HepG2 (cell line): ENCODE data around the gene TGM1. TPM values are rescaled to one million over a fixed set of nuclear protein-coding genes. Genes with fewer than 3 reads are reported as not detected.
A peak's percentile ranks its signal among the peaks of the same experiment; 100 is the strongest.

Experiments used
- ATAC-seq: fragments of 200-7000 bp; cut with Tn5 transposase; 3 replicates; pipeline ENCODE4 v1.9.1; 2020; ENCODE audit warnings: mild to moderate bottlenecking, moderate library complexity
- BruUV-seq: library from RNA; stranded (reverse); fragments of 400-500 nt; replicated peaks from 2 replicates; lab custom pipeline; 2021; lab: Mats Ljungman, UMichigan
- CTCF ChIA-PET: fragments of 300-600 bp; formaldehyde crosslinking; extraction: SDS; loops from one replicate; lab custom pipeline; 2021; ENCODE audit warnings: low total read pairs, inconsistent platforms, low intra/inter-chr PET ratio; lab: Yijun Ruan, JAX
- POLR2A ChIA-PET: fragments of 350-600 bp; sonication (Branson Sonifier 250); formaldehyde crosslinking; loops from one replicate; lab custom pipeline; 2020; ENCODE audit warnings: antibody characterized with exemption, inconsistent platforms; lab: Yijun Ruan, JAX
- DNase-seq: peaks from one replicate; pipeline ENCODE4 v3.0.0-alpha.2; 2015; ENCODE audit warnings: low spot score
- FAIRE-seq: peaks from 3 replicates; lab custom pipeline; 2011; peaks lifted over from hg19 to GRCh38; lab: Jason Lieb, UNC
- H2AFZ ChIP-seq: one replicate; pipeline ENCODE4 v1.6.1; 2011; ENCODE audit warnings: low read length, inconsistent platforms
- H3K27ac ChIP-seq: fragments of 300-600 bp; 3 replicates; pipeline ENCODE4 v1.8.0; 2011; ENCODE audit warnings: mixed run types, mild to moderate bottlenecking, mixed read lengths, low read length, inconsistent platforms; ENCODE audit not compliant: insufficient read depth; ENCODE audit errors: extremely low read length
- H3K27me3 ChIP-seq, 2 experiments: fragments of 200-600 bp in 1 of 2; 2 replicates in 1 of 2; 3 replicates in 1 of 2; pipeline versions ENCODE4 v1.6.0 to v1.8.0; 2011; ENCODE audit warnings: low read length in 2 of 2, mild to moderate bottlenecking in 2 of 2, moderate library complexity in 2 of 2, inconsistent platforms in 1 of 2; ENCODE audit not compliant: insufficient read depth in 2 of 2, control insufficient read depth in 1 of 2
- H3K36me3 ChIP-seq, 2 experiments: fragments of 200-600 bp in 1 of 2; replicated peaks in 1 of 2; 2 replicates in 1 of 2; 3 replicates in 1 of 2; pipeline versions ENCODE4 v1.5.1 to v1.8.0; 2011; ENCODE audit warnings: low read length in 2 of 2, inconsistent platforms in 1 of 2; ENCODE audit not compliant: insufficient read depth in 2 of 2, control insufficient read depth in 1 of 2
- H3K4me1 ChIP-seq: 2 replicates; pipeline ENCODE4 v1.5.1; 2012; ENCODE audit warnings: low read length, inconsistent platforms; ENCODE audit not compliant: insufficient read depth
- H3K4me2 ChIP-seq: 2 replicates; pipeline ENCODE4 v1.6.0; 2011; ENCODE audit warnings: low read depth, low read length, inconsistent platforms
- H3K4me3 ChIP-seq, 3 experiments: fragments of 200-600 bp in 1 of 3; sonication (generic), shearing (Covaris generic) in 1 of 3; replicated peaks in 1 of 3; 2 replicates each; pipeline ENCODE4 v1.5.1; 2011 to 2016; ENCODE audit warnings: low read length in 3 of 3, inconsistent platforms in 2 of 3, low read depth in 2 of 3, mild to moderate bottlenecking in 2 of 3, control low read depth in 1 of 3, mixed read lengths in 1 of 3; ENCODE audit not compliant: insufficient read depth in 1 of 3
- H3K79me2 ChIP-seq: one replicate; pipeline ENCODE4 v1.6.1; 2011; ENCODE audit warnings: low read length, inconsistent platforms; ENCODE audit not compliant: insufficient read depth
- H3K9ac ChIP-seq: 2 replicates; pipeline ENCODE4 v1.6.0; 2011; ENCODE audit warnings: mild to moderate bottlenecking, low read depth, low read length, inconsistent platforms; ENCODE audit not compliant: insufficient read depth
- H3K9me3 ChIP-seq: 2 replicates; pipeline ENCODE4 v1.5.1; 2012; ENCODE audit warnings: mild to moderate bottlenecking, low read length
- H4K20me1 ChIP-seq: 2 replicates; pipeline ENCODE4 v1.6.0; 2011; ENCODE audit warnings: inconsistent platforms, mild to moderate bottlenecking, low read length, moderate library complexity; ENCODE audit not compliant: insufficient read depth
- CBFB ChIP-seq: sonication (generic); formaldehyde crosslinking; IDR thresholded peaks from 2 replicates; pipeline ENCODE4 v1.4.0; 2020; ENCODE audit warnings: missing genetic modification reagents
- NFYB ChIP-seq: sonication (generic); formaldehyde crosslinking; IDR thresholded peaks from 2 replicates; pipeline ENCODE4 v1.4.0; 2020; ENCODE audit warnings: missing genetic modification reagents
- NR2F2 ChIP-seq: IDR thresholded peaks from 2 replicates; pipeline ENCODE4 v1.6.1; 2012; ENCODE audit warnings: low read depth, inconsistent platforms, borderline replicate concordance
- SALL1 ChIP-seq: sonication (generic); formaldehyde crosslinking; IDR thresholded peaks from 2 replicates; pipeline ENCODE4 v1.8.0; 2022; ENCODE audit warnings: mild to moderate bottlenecking, missing genetic modification reagents
- SIX4 ChIP-seq: sonication (generic); formaldehyde crosslinking; IDR thresholded peaks from 2 replicates; pipeline ENCODE4 v1.4.0; 2020; ENCODE audit warnings: missing genetic modification reagents
- SRSF1 ChIP-seq: fragments of 200-400 bp; formaldehyde crosslinking; optimal IDR thresholded peaks from 2 replicates; pipeline ENCODE3; 2017; ENCODE audit warnings: mild to moderate bottlenecking, low read depth, low read length, moderate library complexity
- TOE1 ChIP-seq: sonication (generic); formaldehyde crosslinking; IDR thresholded peaks from 2 replicates; pipeline ENCODE4 v1.4.0; 2020; ENCODE audit warnings: mild to moderate bottlenecking, missing genetic modification reagents
- ZNF616 ChIP-seq: sonication (generic); formaldehyde crosslinking; IDR thresholded peaks from 2 replicates; pipeline ENCODE4 v1.5.0; 2020; ENCODE audit warnings: low read depth, mild to moderate bottlenecking, missing genetic modification reagents
- ZNF644 ChIP-seq: IDR thresholded peaks from 2 replicates; pipeline ENCODE4 v1.6.1; 2016; ENCODE audit warnings: low read depth
- ZSCAN31 ChIP-seq: sonication (generic); formaldehyde crosslinking; IDR thresholded peaks from 2 replicates; pipeline ENCODE4 v1.5.0; 2020; ENCODE audit warnings: low read depth, mild to moderate bottlenecking, missing genetic modification reagents
- WGBS: methylation state at CpG from one replicate; pipeline ENCODE4 v1.1.6; 2017; ENCODE audit warnings: low lambda C conversion rate; 5-methylcytosine and 5-hydroxymethylcytosine counted together
- in situ Hi-C: cut with HindIII; loops from 2 replicates; pipeline ENCODE4 v1.10.0; 2017; ENCODE audit warnings: low pct_unique_long_range_greater_than_20kb; ENCODE audit not compliant: extremely low pct_ligation_motif_present
- intact Hi-C: fragments of 100-400 bp; cut with micrococcal nuclease; formaldehyde crosslinking; loops from one replicate; pipeline ENCODE4 v1.10.0; 2022; ENCODE audit not compliant: unreplicated experiment
- polyA plus RNA-seq, 8 experiments: library from polyadenylated mRNA; depleted of rRNA in 3 of 8; stranded (reverse) in 7 of 8; unstranded in 1 of 8; fragments of >200 nt; fragmentation: Illumina TruSeq in 4 of 8; extraction: Trizol in 4 of 8; gene quantifications; 2 replicates each; pipeline versions ENCODE4 v1.2.1 to v1.2.3, GENCODE V29; 2011 to 2016; ENCODE audit warnings: low read depth in 4 of 8, missing spikeins in 1 of 8, mixed read lengths in 1 of 8; ENCODE audit not compliant: insufficient read depth in 1 of 8
- total RNA-seq, 5 experiments: library from RNA; depleted of rRNA; stranded (reverse); fragments of >200 nt; fragmentation: Illumina TruSeq; extraction: Trizol; gene quantifications; 2 replicates each; pipeline ENCODE4 v1.2.3, GENCODE V29; 2016; ENCODE audit warnings: low read depth in 1 of 5
- TF ChIP-seq, protein P1 (sequence below): sonication (generic); formaldehyde crosslinking; IDR thresholded peaks from 2 replicates; pipeline ENCODE4 v1.5.1; 2020; ENCODE audit warnings: missing genetic modification reagents, mild to moderate bottlenecking, borderline replicate concordance
- TF ChIP-seq, protein P2 (sequence below): conservative IDR thresholded peaks from 2 replicates; pipeline ENCODE4 v1.6.1; 2018; ENCODE audit warnings: missing genetic modification reagents
- TF ChIP-seq, protein P3 (sequence below): sonication (generic); formaldehyde crosslinking; conservative IDR thresholded peaks from 2 replicates; pipeline ENCODE4 v1.4.0; 2020; ENCODE audit warnings: mild to moderate bottlenecking, missing genetic modification reagents, moderate library complexity

TGM1 gene
- total and polyA plus RNA-seq, 2 of the 13 experiments (the other 11 are each of a cell fraction or from before 2014, with no cell fraction given): 3.2 to 10.6 TPM

DNA sequence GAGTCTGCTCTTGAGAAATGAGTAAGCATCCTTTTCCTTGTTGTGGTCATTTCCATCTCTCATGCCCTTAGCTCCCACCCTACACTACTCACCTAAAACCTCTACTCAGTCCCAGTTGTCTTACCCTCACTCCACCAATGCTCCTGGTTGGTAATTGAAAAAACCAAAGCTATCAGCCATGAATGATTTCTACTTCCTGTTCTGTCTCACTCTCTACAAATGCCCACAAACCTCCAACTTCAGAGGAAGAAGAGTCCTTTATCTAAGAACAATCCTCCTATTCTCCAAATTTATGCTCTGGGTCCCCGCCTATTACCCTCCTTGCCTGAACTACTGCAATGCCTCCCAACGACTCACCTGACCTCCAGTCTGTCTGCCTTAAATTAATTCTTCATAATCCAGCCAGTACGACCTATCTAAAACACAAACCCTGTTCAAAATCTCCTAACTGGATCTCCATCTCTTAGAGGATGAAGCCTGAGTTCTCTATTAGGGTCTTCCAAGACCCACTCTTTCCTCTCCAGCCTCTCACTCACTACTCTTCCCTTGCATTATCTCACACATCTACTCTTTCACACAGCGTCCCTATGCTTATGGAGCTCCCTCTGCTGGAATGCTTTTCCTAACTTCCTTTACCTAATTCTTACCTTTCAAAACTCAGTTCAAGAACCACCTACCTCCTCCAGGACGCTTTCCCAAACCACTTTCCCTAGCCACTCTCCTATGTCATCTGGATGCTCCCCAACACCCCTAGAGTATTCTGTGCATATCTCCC is 34.4 kb upstream of the TGM1 start (continued):
- TF ChIP-seq, protein P1, sequence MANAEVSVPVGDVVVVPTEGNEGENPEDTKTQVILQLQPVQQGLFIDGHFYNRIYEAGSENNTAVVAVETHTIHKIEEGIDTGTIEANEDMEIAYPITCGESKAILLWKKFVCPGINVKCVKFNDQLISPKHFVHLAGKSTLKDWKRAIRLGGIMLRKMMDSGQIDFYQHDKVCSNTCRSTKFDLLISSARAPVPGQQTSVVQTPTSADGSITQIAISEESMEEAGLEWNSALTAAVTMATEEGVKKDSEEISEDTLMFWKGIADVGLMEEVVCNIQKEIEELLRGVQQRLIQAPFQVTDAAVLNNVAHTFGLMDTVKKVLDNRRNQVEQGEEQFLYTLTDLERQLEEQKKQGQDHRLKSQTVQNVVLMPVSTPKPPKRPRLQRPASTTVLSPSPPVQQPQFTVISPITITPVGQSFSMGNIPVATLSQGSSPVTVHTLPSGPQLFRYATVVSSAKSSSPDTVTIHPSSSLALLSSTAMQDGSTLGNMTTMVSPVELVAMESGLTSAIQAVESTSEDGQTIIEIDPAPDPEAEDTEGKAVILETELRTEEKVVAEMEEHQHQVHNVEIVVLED (CRISPR knock-in tag): 0 out of 2 replicates have a peak, but pooled peaks have one; percentile 15
- TF ChIP-seq, protein P2, sequence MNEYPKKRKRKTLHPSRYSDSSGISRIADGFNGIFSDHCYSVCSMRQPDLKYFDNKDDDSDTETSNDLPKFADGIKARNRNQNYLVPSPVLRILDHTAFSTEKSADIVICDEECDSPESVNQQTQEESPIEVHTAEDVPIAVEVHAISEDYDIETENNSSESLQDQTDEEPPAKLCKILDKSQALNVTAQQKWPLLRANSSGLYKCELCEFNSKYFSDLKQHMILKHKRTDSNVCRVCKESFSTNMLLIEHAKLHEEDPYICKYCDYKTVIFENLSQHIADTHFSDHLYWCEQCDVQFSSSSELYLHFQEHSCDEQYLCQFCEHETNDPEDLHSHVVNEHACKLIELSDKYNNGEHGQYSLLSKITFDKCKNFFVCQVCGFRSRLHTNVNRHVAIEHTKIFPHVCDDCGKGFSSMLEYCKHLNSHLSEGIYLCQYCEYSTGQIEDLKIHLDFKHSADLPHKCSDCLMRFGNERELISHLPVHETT: peak; percentile 37; the same call in 1 of the 2 replicates
- 0 out of 2 replicates have a peak, but pooled peaks have one; percentile 29 for TF ChIP-seq NFYB
- 0 out of 2 replicates have a peak, but pooled peaks have one; percentile 22 for TF ChIP-seq ZNF616 (CRISPR knock-in tag)
- no peak for TF ChIP-seq SALL1 (CRISPR knock-in tag)

DNA sequence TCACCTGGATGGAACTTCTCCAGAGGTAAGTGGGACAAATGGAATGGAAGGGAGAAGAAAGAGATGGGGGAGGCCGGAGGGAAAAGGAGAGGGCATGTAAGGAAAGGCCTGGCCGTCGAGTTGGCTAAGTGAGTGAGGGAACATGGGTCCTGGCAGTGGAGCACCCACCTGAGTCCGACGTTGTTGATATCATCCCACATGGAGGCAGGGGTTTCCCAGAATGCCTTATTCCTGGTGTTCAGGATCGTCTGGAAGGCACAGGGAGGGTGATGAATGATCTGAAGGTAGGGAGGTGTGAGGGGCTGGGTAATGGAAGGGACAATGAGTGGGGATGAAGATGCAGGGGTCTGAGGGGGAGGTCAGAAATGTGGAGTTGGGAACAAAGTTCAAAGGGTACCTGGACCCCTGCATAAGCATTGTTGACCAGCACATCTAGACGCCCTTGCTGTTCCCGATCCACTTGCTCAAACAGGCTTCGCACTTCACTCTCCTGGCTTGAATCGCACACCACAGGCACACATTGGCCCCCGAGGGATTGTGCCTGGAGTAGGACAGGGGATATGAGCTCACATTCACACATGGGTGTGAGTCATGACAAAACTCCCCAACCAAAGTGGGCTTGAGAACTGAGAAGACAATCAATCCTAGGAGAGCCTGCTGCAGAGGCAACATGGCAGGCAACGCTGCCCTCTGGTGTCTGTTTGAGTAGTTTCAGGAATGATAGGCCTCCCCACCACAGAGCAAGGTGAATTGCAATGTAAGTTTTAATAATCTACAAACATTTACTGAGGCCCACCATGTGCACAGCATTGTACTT is 33.6 kb upstream of the TGM1 start:
- BruUV-seq: no TSS peak
- Histone ChIP-seq H3K36me3 (peaks cover 29 to 48% of the 10 kb centered on the region in 2 experiments), H3K4me1 (peaks cover 47% of the 10 kb centered on the region), H3K27me3 (no peaks in the 10 kb centered on the region; a peak in 1 of 5 replicates), H3K4me2 (peak overlapping the region; percentile 34), H3K4me3 (no peak overlapping the region; a peak in 1 of 6 replicates), H3K9ac (no peak overlapping the region), H3K9me3 (no peaks in the 10 kb centered on the region), H3K27ac (peak overlapping the region; percentile 2), H2AFZ (no peak overlapping the region), H4K20me1 (0 out of 2 replicates have a peak, but pooled peaks cover 4% of the 10 kb centered on the region), H3K79me2 (peaks cover 35% of the 10 kb centered on the region)
- in situ Hi-C loops: loop anchor here (5.0 kb wide), 1 partner anchor 54 kb away; the partner anchor contains the start of gene TINF2
- CTCF ChIA-PET: interaction anchor here (1.0 to 5.7 kb wide), 13 partner anchors 9 to 283 kb away, joined by 3 to 217 read pairs (median 9); partner anchors contain the start of genes CHMP4A, CIDEB, LTB4R2 and MDP1
- POLR2A ChIA-PET: interaction anchor here (0.8 to 24.7 kb wide), 11 partner anchors 14 to 182 kb away, joined by 3 to 850 read pairs (median 13); partner anchors contain the start of genes CHMP4A, CIDEB, DCAF11 and EMC9
- peak; percentile 78 for FAIRE-seq
- peak; percentile 90 for DNase-seq
- peak; percentile 59 for ATAC-seq
- WGBS: 79% methylated on average over 12 of the region's 12 CpGs
- intact Hi-C loops: loop anchor here (1.0 to 10.0 kb wide), 7 partner anchors 25 to 992 kb away; partner anchors contain the start of genes BCL2L2, MDP1, PPP1R3E and RABGGTA
- TF ChIP-seq CBFB (CRISPR knock-in tag) (no peak; the same call in 1 of the 2 replicates), ZSCAN31 (CRISPR knock-in tag) (no peak), ZNF644 (CRISPR knock-in tag) (no peak), TOE1 (CRISPR knock-in tag) (no peak), NR2F2 (no peak), SRSF1 (no peak), SIX4 (CRISPR knock-in tag) (0 out of 2 replicates have a peak, but pooled peaks have one; percentile 29)
- TF ChIP-seq, protein P3, sequence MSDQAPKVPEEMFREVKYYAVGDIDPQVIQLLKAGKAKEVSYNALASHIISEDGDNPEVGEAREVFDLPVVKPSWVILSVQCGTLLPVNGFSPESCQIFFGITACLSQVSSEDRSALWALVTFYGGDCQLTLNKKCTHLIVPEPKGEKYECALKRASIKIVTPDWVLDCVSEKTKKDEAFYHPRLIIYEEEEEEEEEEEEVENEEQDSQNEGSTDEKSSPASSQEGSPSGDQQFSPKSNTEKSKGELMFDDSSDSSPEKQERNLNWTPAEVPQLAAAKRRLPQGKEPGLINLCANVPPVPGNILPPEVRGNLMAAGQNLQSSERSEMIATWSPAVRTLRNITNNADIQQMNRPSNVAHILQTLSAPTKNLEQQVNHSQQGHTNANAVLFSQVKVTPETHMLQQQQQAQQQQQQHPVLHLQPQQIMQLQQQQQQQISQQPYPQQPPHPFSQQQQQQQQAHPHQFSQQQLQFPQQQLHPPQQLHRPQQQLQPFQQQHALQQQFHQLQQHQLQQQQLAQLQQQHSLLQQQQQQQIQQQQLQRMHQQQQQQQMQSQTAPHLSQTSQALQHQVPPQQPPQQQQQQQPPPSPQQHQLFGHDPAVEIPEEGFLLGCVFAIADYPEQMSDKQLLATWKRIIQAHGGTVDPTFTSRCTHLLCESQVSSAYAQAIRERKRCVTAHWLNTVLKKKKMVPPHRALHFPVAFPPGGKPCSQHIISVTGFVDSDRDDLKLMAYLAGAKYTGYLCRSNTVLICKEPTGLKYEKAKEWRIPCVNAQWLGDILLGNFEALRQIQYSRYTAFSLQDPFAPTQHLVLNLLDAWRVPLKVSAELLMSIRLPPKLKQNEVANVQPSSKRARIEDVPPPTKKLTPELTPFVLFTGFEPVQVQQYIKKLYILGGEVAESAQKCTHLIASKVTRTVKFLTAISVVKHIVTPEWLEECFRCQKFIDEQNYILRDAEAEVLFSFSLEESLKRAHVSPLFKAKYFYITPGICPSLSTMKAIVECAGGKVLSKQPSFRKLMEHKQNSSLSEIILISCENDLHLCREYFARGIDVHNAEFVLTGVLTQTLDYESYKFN (CRISPR knock-in tag): peak; percentile 21; the same call in 1 of the 2 replicates
